Measurements from ENCODE around the gene TCF3. TPM values are rescaled to one million over a fixed set of nuclear protein-coding genes. Genes with fewer than 3 reads are reported as not detected.

Gene TCF3
- total RNA-seq, 6 experiments from 2014 or later: 74.9 to 102 (median 82.0) TPM

- no peak overlapping the region for H3K4me3 Mint-ChIP-seq
- H3K36me3 Mint-ChIP-seq (ENCODE audit: low read depth): peaks cover 8% of the 10 kb centered on the region; the same call in 1 of the 2 replicates
- TF ChIP-seq CTCF (IDR thresholded peaks at IDR 0.05): no peak
- no peak overlapping the region for H3K27ac Mint-ChIP-seq
- no peaks in the 10 kb centered on the region for H3K9me3 Mint-ChIP-seq
- no peaks in the 10 kb centered on the region for H3K27me3 Mint-ChIP-seq (ENCODE audit: insufficient read depth)
- no peak for DNase-seq
- no peaks in the 10 kb centered on the region for H3K4me1 Mint-ChIP-seq (ENCODE audit: low read depth)
Observed at GRCh38 chr19:1626417-1627010, 25.9 kb downstream of the TCF3 start.

GRCh38 chr19:1624458-1624857, 28.0 kb downstream of the TCF3 start:
- H3K36me3 Mint-ChIP-seq (ENCODE audit: low read depth): peaks cover 8% of the 10 kb centered on the region; the same call in 1 of the 2 replicates
- no peak overlapping the region for H3K27ac Mint-ChIP-seq
- H3K4me1 Mint-ChIP-seq (ENCODE audit: low read depth): no peaks in the 10 kb centered on the region
- H3K9me3 Mint-ChIP-seq: no peaks in the 10 kb centered on the region
- no peaks in the 10 kb centered on the region for H3K27me3 Mint-ChIP-seq (ENCODE audit: insufficient read depth)
- peak; percentile 77 for TF ChIP-seq CTCF (IDR thresholded peaks at IDR 0.05)
- H3K4me3 Mint-ChIP-seq: no peak overlapping the region
- DNase-seq: no peak

GRCh38 chr19:1622541-1622940, 29.9 kb downstream of the TCF3 start:
- no peak overlapping the region for H3K27ac Mint-ChIP-seq
- no peaks in the 10 kb centered on the region for H3K9me3 Mint-ChIP-seq
- no peak for DNase-seq
- H3K27me3 Mint-ChIP-seq (ENCODE audit: insufficient read depth): no peaks in the 10 kb centered on the region
- H3K4me3 Mint-ChIP-seq: no peak overlapping the region
- H3K4me1 Mint-ChIP-seq (ENCODE audit: low read depth): no peaks in the 10 kb centered on the region; the same call in 1 of the 2 replicates
- peaks cover 8% of the 10 kb centered on the region; the same call in 1 of the 2 replicates for H3K36me3 Mint-ChIP-seq (ENCODE audit: low read depth)
- no peak for TF ChIP-seq CTCF (IDR thresholded peaks at IDR 0.05)

- TF ChIP-seq CTCF (IDR thresholded peaks at IDR 0.05): no peak
- no peak for DNase-seq
- Mint-ChIP-seq H3K27ac (no peak overlapping the region), H3K4me1 (ENCODE audit: low read depth) (peaks cover 2% of the 10 kb centered on the region; the same call in 1 of the 2 replicates), H3K4me3 (no peak overlapping the region), H3K36me3 (ENCODE audit: low read depth) (peaks cover 8% of the 10 kb centered on the region; the same call in 1 of the 2 replicates), H3K27me3 (ENCODE audit: insufficient read depth) (no peaks in the 10 kb centered on the region), H3K9me3 (no peaks in the 10 kb centered on the region)
Observed at GRCh38 chr19:1622007-1622406, 30.4 kb downstream of the TCF3 start.

- Mint-ChIP-seq H3K9me3 (no peaks in the 10 kb centered on the region), H3K4me3 (no peak overlapping the region), H3K36me3 (ENCODE audit: low read depth) (peaks cover 8% of the 10 kb centered on the region; the same call in 1 of the 2 replicates), H3K27ac (no peak overlapping the region), H3K27me3 (ENCODE audit: insufficient read depth) (no peaks in the 10 kb centered on the region), H3K4me1 (ENCODE audit: low read depth) (peaks cover 6% of the 10 kb centered on the region; the same call in 1 of the 2 replicates)
- no peak for DNase-seq
- no peak for TF ChIP-seq CTCF (IDR thresholded peaks at IDR 0.05)
Observed at GRCh38 chr19:1621574-1621973, 30.8 kb downstream of the TCF3 start.
